ACC112 (cell line): Measurements from ENCODE around the gene PRKN.

Source experiments
- H2AFZ ChIP-seq: fragments of 200-600 bp; sonication (generic); one replicate; pipeline ENCODE4 v1.6.0; 2017; ENCODE audit warnings: antibody characterized with exemption, low read length; ENCODE audit not compliant: unreplicated experiment
- H3K27ac ChIP-seq: fragments of 200-600 bp; sonication (generic); 2 replicates; pipeline ENCODE4 v1.5.1; 2014; ENCODE audit warnings: low read depth, mild to moderate bottlenecking, antibody characterized with exemption, low read length, moderate library complexity
- H3K27me3 ChIP-seq: fragments of 200-600 bp; sonication (generic); 2 replicates; pipeline ENCODE4 v1.6.1; 2014; ENCODE audit warnings: mild to moderate bottlenecking, antibody characterized with exemption, low read length, moderate library complexity, mixed read lengths; ENCODE audit not compliant: insufficient read depth
- H3K36me3 ChIP-seq: fragments of 200-600 bp; sonication (generic); 2 replicates; pipeline ENCODE4 v1.6.1; 2016; ENCODE audit warnings: mild to moderate bottlenecking, antibody characterized with exemption, low read length, moderate library complexity, mixed read lengths; ENCODE audit not compliant: insufficient read depth
- H3K4me1 ChIP-seq: fragments of 200-600 bp; sonication (generic); one replicate; pipeline ENCODE4 v1.6.1; 2016; ENCODE audit warnings: low read length, mixed read lengths; ENCODE audit not compliant: insufficient read depth, unreplicated experiment, control insufficient read depth
- H3K4me3 ChIP-seq: fragments of 200-600 bp; sonication (generic); 2 replicates; pipeline ENCODE4 v1.5.1; 2014; ENCODE audit warnings: mild to moderate bottlenecking, low read depth, low read length
- H3K79me2 ChIP-seq: fragments of 200-600 bp; sonication (generic); one replicate; pipeline ENCODE4 v1.6.0; 2016; ENCODE audit warnings: low read length; ENCODE audit not compliant: control insufficient read depth, unreplicated experiment, insufficient read depth

The PRKN gene

DNA sequence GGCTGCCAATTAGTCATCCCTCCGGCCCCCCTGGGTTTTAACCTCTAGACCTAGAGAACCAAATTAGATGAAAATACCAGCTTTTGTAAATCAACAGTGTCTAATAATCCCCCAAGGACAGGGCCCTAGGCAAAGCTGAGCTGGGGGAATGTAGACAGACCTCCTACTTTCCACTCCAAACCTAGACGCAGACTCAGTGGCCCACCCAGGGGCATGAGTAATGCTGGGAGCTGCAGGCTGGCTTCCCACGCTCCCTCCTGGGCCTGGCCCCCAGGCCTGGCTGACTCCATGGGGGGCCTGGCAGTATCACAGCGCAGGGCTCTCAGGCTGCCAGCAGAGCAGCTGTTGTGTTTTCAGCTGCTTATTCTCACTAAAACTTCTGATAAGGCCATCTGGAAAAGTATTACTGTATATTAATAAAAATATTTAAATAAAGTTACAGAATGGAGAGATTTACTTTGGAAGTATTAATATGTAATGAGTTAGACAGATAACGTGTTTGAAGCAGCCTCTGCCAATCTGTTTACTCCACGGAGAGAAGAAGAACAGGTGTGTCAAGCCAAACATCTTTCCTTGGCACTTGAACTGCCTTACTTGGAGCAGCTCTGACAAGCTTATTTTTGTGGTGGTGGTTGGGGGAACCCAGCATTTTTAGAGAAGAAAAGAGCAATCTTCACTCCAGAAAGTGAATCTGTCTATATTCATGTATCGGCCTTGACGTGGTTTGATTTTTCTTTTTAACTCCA, 1309.7 kb downstream of the PRKN start:
- Histone ChIP-seq H3K4me3 (no peak overlapping the region), H3K27ac (peak overlapping the region; percentile 88), H2AFZ (peak overlapping the region; percentile 1), H3K79me2 (no peaks in the 10 kb centered on the region), H3K36me3 (no peaks in the 10 kb centered on the region), H3K4me1 (peaks cover 21% of the 10 kb centered on the region), H3K27me3 (no peaks in the 10 kb centered on the region)

DNA sequence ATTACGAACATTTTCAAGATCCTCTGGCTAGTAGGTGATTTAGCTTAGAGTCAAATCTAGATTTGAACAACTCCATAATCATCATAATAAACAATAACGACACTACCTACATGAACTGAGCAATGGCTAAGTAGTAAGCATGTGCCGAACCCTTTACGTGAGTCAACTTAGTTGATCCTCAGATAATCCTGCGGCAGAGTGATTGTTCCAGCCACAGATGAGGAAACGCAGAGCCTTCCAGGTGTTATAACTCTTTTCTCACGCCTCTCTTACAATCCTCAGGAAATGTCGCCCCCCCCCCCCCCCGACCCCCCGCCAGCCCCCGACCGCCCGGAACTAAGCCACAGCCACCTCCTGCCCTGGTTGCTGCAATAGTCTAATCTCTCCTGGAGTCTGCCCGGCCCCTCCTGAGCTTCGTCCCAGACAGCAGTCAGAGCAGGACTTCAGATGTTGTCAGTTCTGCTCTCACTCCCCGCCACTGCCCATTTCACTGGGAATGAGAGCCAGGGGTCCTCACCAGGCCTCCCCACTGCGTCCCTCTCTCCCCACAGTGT, 1312.2 kb downstream of the PRKN start:
- Histone ChIP-seq H3K27ac (no peak overlapping the region), H3K36me3 (no peaks in the 10 kb centered on the region), H3K4me3 (no peak overlapping the region), H3K79me2 (no peaks in the 10 kb centered on the region), H2AFZ (no peak overlapping the region), H3K27me3 (no peaks in the 10 kb centered on the region), H3K4me1 (peaks cover 17% of the 10 kb centered on the region)

DNA sequence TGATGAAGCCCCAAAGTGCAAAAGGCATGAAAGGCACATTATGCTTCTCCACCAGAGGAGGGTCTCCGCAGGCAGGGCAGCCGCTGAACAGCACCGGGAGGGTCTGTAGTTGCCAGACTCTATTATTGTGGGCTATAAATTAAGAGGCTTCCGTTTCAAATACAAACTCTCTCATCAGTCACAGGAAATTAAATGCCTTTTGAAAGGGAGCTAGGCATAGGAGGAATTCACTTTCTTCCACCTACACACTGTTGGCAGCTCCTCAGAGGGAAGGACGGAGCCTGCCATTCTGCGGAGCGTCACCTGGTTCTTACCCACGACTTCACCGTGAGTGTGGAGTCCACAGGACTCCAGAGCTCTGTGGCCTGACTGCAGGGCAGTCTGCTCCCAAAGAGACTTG, 1312.9 kb downstream of the PRKN start:
- Histone ChIP-seq H3K27me3 (no peaks in the 10 kb centered on the region), H3K4me1 (peaks cover 17% of the 10 kb centered on the region), H3K4me3 (no peak overlapping the region), H2AFZ (no peak overlapping the region), H3K79me2 (no peaks in the 10 kb centered on the region), H3K27ac (no peak overlapping the region), H3K36me3 (no peaks in the 10 kb centered on the region)

DNA sequence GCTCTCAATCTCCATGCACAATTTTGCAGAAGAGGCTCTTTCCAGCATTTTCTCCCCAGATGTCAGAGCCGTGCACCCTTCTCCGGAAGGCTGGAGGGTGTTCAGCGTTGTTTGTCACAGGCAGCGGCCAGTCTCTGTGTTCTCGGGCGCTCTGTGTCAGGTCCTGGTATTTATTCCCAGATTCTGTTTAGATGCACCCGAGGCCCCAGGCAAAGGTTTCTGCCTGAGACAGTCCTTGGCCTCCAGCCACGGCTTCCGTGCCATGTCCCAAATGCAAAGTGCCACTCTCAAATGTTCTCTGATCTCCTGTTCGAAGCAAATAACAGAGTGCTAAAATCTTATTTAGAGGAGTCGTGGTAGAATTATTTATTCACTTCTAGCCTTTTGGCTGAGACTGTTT, 1313.4 kb downstream of the PRKN start:
- Histone ChIP-seq H2AFZ (no peak overlapping the region), H3K27ac (no peak overlapping the region), H3K4me3 (no peak overlapping the region), H3K79me2 (no peaks in the 10 kb centered on the region), H3K27me3 (no peaks in the 10 kb centered on the region), H3K4me1 (peaks cover 17% of the 10 kb centered on the region), H3K36me3 (no peaks in the 10 kb centered on the region)

DNA sequence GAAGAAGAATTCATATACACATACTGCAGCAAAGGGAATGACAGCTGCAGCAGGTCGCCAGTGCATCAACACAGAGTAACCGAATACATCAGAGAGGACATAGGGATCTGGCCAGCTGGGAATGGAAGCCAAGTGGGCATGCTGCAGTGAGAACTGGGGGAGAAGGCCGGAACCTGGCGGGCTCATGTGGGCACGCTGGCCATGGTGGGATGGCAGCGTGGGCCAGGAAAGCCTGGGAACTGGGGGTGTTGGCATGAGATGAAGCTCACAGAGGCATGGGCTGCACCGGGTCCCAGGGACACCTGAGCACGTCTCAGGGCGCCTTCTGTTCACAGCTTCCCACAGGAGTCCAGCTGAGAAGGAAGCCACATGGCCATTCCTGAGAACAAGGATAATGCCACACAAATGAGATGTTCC, 1314.2 kb downstream of the PRKN start:
- no peaks in the 10 kb centered on the region for H3K27me3 ChIP-seq
- H3K4me3 ChIP-seq = no peak overlapping the region
- H3K4me1 ChIP-seq = peaks cover 12% of the 10 kb centered on the region
- no peak overlapping the region for H2AFZ ChIP-seq
- H3K79me2 ChIP-seq = no peaks in the 10 kb centered on the region
- no peak overlapping the region for H3K27ac ChIP-seq
- no peaks in the 10 kb centered on the region for H3K36me3 ChIP-seq

DNA sequence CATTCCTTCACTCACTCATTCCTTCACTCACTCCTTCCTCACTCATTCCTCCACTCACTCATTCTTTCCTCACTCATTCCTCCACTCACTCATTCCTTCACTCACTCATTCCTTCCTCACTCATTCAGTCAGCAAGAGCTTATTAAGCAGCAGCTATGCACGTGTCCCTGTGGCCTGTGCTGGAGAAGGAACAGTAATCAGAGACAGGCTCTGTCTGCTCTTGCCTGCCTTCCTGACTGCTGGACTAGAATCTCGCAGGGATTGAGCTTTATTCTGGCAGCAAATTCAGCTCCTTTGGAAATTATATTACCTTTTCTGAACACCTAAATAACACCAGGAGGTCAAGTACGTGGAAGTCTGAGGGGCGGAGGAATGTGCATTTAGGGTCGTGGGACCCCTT, 1314.8 kb downstream of the PRKN start:
- Histone ChIP-seq H3K4me1 (peaks cover 12% of the 10 kb centered on the region), H3K27ac (no peak overlapping the region), H3K36me3 (no peaks in the 10 kb centered on the region), H2AFZ (no peak overlapping the region), H3K79me2 (no peaks in the 10 kb centered on the region), H3K4me3 (no peak overlapping the region), H3K27me3 (no peaks in the 10 kb centered on the region)

DNA sequence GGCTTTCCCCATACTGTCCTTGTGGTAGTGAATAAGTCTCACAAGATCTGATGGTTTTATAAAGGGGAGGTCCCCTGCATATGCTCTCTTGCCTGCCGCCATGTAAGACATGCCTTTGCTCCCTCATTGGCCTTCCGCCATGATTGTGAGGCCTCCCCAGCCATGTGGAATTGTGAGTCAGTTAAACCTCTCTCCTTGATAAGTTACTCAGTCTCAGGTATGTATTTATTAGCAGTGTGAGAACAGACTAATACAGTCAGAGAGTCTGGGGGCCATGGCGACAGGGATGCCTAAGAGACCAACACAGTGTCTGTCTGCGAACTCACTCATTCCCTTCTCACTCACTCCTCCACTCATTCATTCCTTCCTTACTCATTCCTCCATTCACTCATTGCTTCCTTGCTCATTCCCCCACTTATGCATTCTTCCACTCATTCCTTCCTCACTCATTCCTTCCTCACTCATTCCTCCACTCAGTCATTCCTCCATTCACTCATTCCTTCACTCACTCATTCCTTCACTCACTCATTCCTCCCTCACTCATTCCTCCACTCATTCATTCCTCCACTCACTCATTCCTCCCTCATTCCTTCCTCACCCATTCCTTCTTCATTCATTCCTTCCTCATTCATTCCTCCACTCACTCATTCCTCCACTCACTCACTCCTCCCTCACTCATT, 1316.2 kb downstream of the PRKN start:
- peaks cover 19% of the 10 kb centered on the region for H3K4me1 ChIP-seq
- no peak overlapping the region for H2AFZ ChIP-seq
- no peak overlapping the region for H3K4me3 ChIP-seq
- no peaks in the 10 kb centered on the region for H3K27me3 ChIP-seq
- H3K79me2 ChIP-seq = no peaks in the 10 kb centered on the region
- no peaks in the 10 kb centered on the region for H3K36me3 ChIP-seq
- H3K27ac ChIP-seq = no peak overlapping the region

DNA sequence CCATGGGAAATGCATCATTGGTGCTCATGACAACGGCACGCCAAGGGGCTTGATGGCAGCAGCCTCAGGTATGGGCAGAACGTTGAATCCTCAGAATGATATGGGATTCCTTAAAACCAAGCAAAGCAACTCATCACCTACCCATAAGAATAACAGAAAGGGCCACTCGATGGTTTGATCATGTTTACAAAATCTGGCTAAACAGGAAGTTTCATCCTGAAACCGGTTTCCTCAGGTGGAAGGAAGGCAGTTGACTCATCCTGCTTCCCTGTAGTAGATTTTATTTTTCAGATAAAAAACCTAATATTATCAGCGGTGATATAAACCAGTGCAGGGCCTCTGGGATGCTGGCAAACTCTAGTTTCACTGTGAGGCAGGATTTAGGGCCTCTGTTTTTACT, 1316.8 kb downstream of the PRKN start:
- no peaks in the 10 kb centered on the region for H3K36me3 ChIP-seq
- no peak overlapping the region for H3K27ac ChIP-seq
- no peaks in the 10 kb centered on the region for H3K79me2 ChIP-seq
- H3K4me3 ChIP-seq = no peak overlapping the region
- H3K4me1 ChIP-seq = peaks cover 24% of the 10 kb centered on the region
- no peaks in the 10 kb centered on the region for H3K27me3 ChIP-seq
- H2AFZ ChIP-seq = no peak overlapping the region

DNA sequence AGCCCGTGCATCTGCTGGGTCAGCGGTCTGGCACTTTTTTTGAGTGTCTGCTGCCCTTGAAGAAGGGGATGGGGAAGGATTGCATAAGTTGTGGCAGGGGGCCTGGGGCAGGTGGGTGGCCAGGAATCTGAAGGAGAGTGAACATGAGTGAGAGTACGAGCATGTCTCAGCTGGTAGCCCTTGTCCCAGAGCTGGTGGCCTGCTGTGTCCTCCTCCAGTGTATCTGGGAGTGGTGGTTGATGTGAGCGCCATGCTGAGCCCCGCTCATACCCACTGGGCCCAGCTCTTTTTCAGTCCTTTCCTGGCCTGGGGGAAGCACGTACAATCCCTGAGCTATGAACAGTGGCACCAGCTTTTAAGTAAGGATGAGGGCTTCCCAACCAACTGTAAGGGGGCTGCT, 1317.5 kb downstream of the PRKN start:
- Histone ChIP-seq H3K4me1 (peaks cover 26% of the 10 kb centered on the region), H3K27ac (no peak overlapping the region), H3K79me2 (no peaks in the 10 kb centered on the region), H3K36me3 (no peaks in the 10 kb centered on the region), H3K27me3 (no peaks in the 10 kb centered on the region), H2AFZ (no peak overlapping the region), H3K4me3 (no peak overlapping the region)

DNA sequence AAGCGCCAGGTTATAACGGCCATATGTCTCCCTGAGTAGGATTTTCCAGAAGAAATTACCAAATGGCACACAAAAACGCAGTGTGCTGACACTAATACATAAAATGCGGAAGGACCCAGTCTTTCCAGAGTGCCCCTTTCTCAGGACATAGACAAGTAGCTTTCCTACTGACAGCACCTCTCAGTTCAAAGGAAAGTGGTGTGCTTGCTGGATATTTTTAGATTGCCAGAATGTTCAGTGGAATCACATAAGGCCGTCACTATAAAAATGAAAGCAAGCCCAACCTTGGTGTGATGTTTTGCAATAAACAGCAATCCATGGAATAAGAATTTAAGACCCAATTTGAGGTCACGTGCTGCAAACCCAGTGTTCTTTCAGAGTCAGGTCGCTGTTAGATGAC, 1318.2 kb downstream of the PRKN start:
- peaks cover 26% of the 10 kb centered on the region for H3K4me1 ChIP-seq
- no peaks in the 10 kb centered on the region for H3K79me2 ChIP-seq
- H3K27ac ChIP-seq = no peak overlapping the region
- H3K36me3 ChIP-seq = no peaks in the 10 kb centered on the region
- no peak overlapping the region for H3K4me3 ChIP-seq
- no peaks in the 10 kb centered on the region for H3K27me3 ChIP-seq
- H2AFZ ChIP-seq = no peak overlapping the region

DNA sequence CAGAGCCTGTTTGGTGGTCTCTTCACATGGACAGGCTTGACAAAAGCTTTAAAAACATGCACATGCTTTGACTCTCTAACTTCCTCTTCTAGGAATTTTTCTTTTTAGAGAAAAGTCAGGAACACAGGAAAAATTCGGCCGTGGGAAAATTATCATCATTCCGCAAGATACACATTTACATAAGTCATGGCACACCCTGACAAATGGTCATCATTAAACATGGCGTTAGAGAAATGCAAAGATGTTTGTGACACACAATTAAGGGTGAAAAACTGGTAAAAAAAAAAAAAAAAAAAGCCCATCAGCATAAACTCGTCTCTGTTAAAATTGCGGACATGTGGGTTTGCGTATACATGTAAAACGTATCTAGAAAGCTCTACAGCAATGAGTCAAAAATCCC, 1319.5 kb downstream of the PRKN start:
- Histone ChIP-seq H3K27me3 (no peaks in the 10 kb centered on the region), H2AFZ (no peak overlapping the region), H3K4me1 (peaks cover 26% of the 10 kb centered on the region), H3K79me2 (no peaks in the 10 kb centered on the region), H3K27ac (peak overlapping the region; percentile 91), H3K4me3 (no peak overlapping the region), H3K36me3 (no peaks in the 10 kb centered on the region)
